ENCODE data around the gene ABCC11.
A peak's percentile ranks its signal among the peaks of the same experiment; 100 is the strongest.
"Not testable (repeated sequence)": the region's sequence is repeated elsewhere in the genome, so short reads cannot be mapped to it uniquely, and the experiment has no call there.

The ABCC11 gene

GRCh38 chr16:48193846-48194245 is 53.5 kb downstream of the ABCC11 start:
- no peak for TF ChIP-seq CTCF (IDR thresholded peaks at IDR 0.05; ENCODE audit: low read depth, low read length, missing control alignments)
- no peak for DNase-seq (ENCODE audit: low read depth)
- no peak overlapping the region for H3K4me3 ChIP-seq (ENCODE audit: low read depth, low read length)

GRCh38 chr16:48188449-48189102 is 58.8 kb downstream of the ABCC11 start:
- DNase-seq (ENCODE audit: low read depth) = peak; percentile 59
- H3K4me3 ChIP-seq (ENCODE audit: low read depth, low read length) = no peak overlapping the region

GRCh38 chr16:48187779-48188178 is 59.6 kb downstream of the ABCC11 start:
- TF ChIP-seq CTCF (IDR thresholded peaks at IDR 0.05; ENCODE audit: low read depth, low read length, missing control alignments) = no peak
- DNase-seq (ENCODE audit: low read depth) = no peak
- H3K4me3 ChIP-seq (ENCODE audit: low read depth, low read length) = no peak overlapping the region

More at GRCh38 chr16:48188449-48189102, 58.8 kb downstream of the ABCC11 start:
- no peak for TF ChIP-seq CTCF (IDR thresholded peaks at IDR 0.05; ENCODE audit: low read depth, low read length, missing control alignments)

GRCh38 chr16:48184681-48185080 is 62.7 kb downstream of the ABCC11 start:
- no peak for DNase-seq (ENCODE audit: low read depth)
- TF ChIP-seq CTCF (IDR thresholded peaks at IDR 0.05; ENCODE audit: low read depth, low read length, missing control alignments) = no peak
- no peak overlapping the region for H3K4me3 ChIP-seq (ENCODE audit: low read depth, low read length)

- no peak for TF ChIP-seq CTCF (IDR thresholded peaks at IDR 0.05; ENCODE audit: low read depth, low read length, missing control alignments)
Measured at GRCh38 chr16:48182979-48183537, 64.3 kb downstream of the ABCC11 start.

GRCh38 chr16:48181746-48182520 is 65.4 kb downstream of the ABCC11 start:
- not testable (repeated sequence) for H3K4me3 ChIP-seq (ENCODE audit: low read depth, low read length); DNase-seq (ENCODE audit: low read depth)

More at GRCh38 chr16:48182979-48183537, 64.3 kb downstream of the ABCC11 start:
- no peak for DNase-seq (ENCODE audit: low read depth)
- no peak overlapping the region for H3K4me3 ChIP-seq (ENCODE audit: low read depth, low read length)

- no peak overlapping the region for H3K4me3 ChIP-seq (ENCODE audit: low read depth, low read length)
- DNase-seq (ENCODE audit: low read depth) = no peak
- no peak for TF ChIP-seq CTCF (IDR thresholded peaks at IDR 0.05; ENCODE audit: low read depth, low read length, missing control alignments)
Measured at GRCh38 chr16:48180868-48181480, 66.4 kb downstream of the ABCC11 start.
